22Rv1 (cell line): Measurements from ENCODE around the gene TMEM183A.
A peak's percentile ranks its signal among the peaks of the same experiment; 100 is the strongest.

Experiments used
- H3K27ac ChIP-seq: fragments of 450-650 bp; 2 replicates; pipeline ENCODE4 v1.5.1; 2017
- ZFX ChIP-seq: fragments of 450-650 bp; IDR thresholded peaks from 2 replicates; pipeline ENCODE4 v1.6.1; 2017; ENCODE audit warnings: antibody characterized with exemption, borderline replicate concordance
- TF ChIP-seq, protein P1 (sequence below): fragments of 450-650 bp; IDR thresholded peaks from 2 replicates; pipeline ENCODE4 v1.5.1; 2017; ENCODE audit warnings: mild to moderate bottlenecking

TMEM183A gene

GRCh38 chr1:202989879-202990278 is 17.3 kb upstream of the TMEM183A start:
- TF ChIP-seq, protein P1, sequence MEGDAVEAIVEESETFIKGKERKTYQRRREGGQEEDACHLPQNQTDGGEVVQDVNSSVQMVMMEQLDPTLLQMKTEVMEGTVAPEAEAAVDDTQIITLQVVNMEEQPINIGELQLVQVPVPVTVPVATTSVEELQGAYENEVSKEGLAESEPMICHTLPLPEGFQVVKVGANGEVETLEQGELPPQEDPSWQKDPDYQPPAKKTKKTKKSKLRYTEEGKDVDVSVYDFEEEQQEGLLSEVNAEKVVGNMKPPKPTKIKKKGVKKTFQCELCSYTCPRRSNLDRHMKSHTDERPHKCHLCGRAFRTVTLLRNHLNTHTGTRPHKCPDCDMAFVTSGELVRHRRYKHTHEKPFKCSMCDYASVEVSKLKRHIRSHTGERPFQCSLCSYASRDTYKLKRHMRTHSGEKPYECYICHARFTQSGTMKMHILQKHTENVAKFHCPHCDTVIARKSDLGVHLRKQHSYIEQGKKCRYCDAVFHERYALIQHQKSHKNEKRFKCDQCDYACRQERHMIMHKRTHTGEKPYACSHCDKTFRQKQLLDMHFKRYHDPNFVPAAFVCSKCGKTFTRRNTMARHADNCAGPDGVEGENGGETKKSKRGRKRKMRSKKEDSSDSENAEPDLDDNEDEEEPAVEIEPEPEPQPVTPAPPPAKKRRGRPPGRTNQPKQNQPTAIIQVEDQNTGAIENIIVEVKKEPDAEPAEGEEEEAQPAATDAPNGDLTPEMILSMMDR: no peak
- TF ChIP-seq ZFX: no peak
- no peak overlapping the region for H3K27ac ChIP-seq

GRCh38 chr1:202991112-202991511 is 16.1 kb upstream of the TMEM183A start:
- TF ChIP-seq, protein P1: no peak
- TF ChIP-seq ZFX: no peak
- H3K27ac ChIP-seq: no peak overlapping the region

DNA sequence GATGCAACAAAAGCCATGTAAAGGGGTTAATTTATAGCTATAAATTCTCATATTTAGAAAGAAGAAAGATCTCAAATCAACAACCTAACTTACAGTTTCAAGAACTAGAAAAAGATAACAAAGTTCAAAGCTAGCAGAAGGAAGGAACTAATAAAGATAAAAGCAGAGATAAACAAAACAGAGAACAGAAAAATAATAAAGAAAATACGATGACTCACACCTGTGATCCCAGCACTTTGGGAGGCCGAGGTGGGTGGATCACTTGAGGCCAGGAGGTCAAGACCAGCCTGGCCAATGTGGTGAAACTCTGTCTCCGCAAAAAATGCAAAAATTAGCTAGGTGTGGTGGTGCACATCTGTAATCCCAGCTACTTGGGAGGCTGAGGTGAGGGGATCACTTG is 12.4 kb upstream of the TMEM183A start:
- no peak overlapping the region for H3K27ac ChIP-seq
- TF ChIP-seq, protein P1: no peak
- no peak for TF ChIP-seq ZFX

DNA sequence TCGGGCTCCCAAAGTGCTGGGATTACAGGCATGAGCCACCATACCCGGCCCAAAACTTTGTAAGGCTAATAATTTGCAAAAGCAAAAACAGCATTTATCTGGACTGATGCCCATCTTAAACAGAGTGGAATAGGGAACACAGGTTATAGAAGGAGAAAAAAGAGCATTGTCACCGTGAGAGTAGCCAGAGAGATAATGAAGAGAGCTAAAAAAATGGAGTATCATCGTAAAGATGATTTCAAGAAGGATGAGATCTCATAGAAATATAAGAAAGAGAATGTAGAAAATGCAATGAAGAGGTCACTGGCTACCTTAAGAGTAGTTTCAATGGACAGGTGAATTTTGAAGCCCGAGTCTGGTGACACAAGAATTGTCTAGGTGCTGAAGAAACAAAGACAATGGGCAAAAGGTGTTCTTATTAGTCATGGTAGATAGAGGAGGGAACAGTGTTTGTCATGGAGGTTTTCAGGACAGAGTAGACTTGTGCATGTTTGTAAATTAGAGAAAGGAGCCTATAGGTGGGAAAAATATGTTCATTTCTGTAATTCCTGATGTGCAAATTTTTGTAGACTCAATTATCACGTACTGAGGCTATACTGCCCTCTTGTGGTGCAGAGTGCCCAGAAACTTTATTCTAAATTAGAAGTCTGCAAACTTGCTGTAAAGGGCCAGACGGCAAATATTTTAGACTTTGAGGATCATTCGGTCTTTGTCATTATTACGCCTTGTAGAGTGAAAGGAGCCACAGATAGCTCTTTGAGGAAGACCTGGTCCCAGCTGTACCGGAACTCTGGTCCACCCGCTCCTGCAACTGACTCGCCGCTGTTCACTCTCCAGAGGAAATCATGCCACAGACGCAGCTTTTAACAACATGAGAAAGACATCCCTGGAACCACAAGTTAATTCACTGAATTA is 8.1 kb upstream of the TMEM183A start:
- H3K27ac ChIP-seq: no peak overlapping the region
- TF ChIP-seq ZFX: no peak
- TF ChIP-seq, protein P1: peak; percentile 96

DNA sequence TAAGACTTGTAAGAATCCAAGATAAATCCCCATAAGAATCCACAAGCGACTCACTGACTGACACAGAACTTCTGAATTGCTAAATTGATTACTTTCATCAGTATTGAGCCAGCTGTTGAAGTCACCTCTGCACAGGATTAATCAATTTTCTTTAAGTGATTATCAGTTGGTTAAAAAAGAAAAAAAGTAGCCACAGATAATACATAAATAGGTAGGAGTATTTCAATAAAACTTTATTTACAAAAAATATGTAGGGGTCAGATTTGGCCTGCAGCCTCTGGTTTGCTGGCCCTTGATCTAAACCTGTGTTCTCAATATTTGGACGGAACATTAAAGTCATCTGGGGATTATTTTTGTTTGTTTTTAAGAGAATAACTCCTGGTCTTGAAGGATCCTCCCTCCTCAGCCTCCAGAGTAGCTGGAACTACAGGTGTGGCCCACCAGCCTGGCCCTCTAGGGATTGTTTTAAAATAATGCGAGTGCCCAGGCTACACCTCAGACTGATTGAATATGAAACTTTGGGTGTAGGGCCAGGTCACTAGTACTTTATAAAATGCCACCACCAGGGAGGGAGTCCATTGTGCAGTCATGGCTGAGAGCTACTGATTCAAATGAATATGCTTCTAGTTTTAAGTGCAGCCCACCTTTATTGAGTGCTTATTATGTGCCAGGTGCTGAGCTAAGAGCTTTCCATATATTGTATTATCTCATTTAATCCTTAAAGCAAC is 6.8 kb upstream of the TMEM183A start:
- no peak overlapping the region for H3K27ac ChIP-seq
- TF ChIP-seq, protein P1: no peak
- TF ChIP-seq ZFX: no peak

- H3K27ac ChIP-seq: no peak overlapping the region
- no peak for TF ChIP-seq ZFX
Observed at GRCh38 chr1:203001986-203002385, 5.2 kb upstream of the TMEM183A start.

- TF ChIP-seq, protein P1: no peak
- no peak for TF ChIP-seq ZFX
- H3K27ac ChIP-seq: no peak overlapping the region
Observed at GRCh38 chr1:203002951-203003350, 4.2 kb upstream of the TMEM183A start.

DNA sequence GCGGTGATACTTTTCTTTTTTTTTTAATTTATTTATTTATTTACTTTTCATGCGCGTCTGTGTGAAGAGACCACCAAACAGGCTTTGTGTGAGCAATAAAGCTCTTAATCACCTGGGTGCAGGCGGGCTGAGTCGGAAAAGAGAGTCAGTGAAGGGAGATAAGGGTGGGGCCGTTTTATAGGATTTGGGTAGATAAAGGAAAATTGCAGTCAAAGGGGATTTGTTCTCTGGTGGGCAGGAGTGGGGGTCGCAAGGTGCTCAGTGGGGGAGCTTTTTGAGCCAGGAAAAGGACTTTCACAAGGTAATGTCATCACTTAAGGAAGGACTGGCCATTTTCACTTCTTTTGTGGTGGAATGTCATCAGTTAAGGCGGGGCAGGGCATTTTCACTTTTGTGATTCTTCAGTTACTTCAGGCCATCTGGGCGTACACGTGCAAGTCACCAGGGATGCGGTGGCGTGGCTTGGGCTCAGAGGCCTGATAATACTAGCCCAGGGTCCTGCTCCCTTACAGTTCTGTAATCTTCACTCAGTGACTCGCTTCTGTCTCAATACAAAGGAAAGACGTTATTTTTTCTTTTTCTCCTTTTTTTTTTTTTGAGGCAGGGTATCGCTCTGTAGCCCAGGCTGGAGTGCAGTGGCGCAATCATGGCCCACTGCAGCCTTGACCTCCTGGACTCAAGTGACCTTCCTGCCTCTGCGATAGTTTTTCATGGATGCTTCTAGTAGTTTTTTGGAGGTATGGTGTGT is 1.6 kb upstream of the TMEM183A start:
- 0 out of 2 replicates have a peak overlapping the region, but pooled peaks have one; percentile 89 for H3K27ac ChIP-seq
